Stimulated activated CD8-positive, alpha-beta memory T cell treated with anti-CD3 and anti-CD28 coated beads, Interleukin-7, amount 100 ng/mL, for 1 hour (primary cell): Measurements from ENCODE around the gene SPDYE1.
"Not testable (repeated sequence)": the region's sequence is repeated elsewhere in the genome, so short reads cannot be mapped to it uniquely, and the experiment has no call there.

ENCODE experiments used
- DNase-seq, 2 donors: peaks; one replicate each; pipeline ENCODE4 v3.0.0-alpha.2; 2020; ENCODE audit warnings: low read depth in 2 of 2

SPDYE1 gene

GRCh38 chr7:43992896-43993295, 4.8 kb upstream of the SPDYE1 start:
- DNase-seq: not testable (repeated sequence)

- not testable (repeated sequence) for DNase-seq
These were observed 3.0 kb upstream of the SPDYE1 start for GRCh38 chr7:43994681-43995080.

GRCh38 chr7:44012081-44012480, 14.4 kb downstream of the SPDYE1 start:
- not testable (repeated sequence) for DNase-seq

- DNase-seq: not testable (repeated sequence)
These were observed 17.4 kb downstream of the SPDYE1 start for GRCh38 chr7:44015090-44015489.

GRCh38 chr7:44018857-44019807, 21.4 kb downstream of the SPDYE1 start:
- peak; percentile 98 to 99 for DNase-seq

- DNase-seq: not testable (repeated sequence)
These were observed 22.1 kb downstream of the SPDYE1 start for GRCh38 chr7:44019825-44020224.

GRCh38 chr7:44022069-44022468, 24.4 kb downstream of the SPDYE1 start:
- DNase-seq: not testable (repeated sequence)

- DNase-seq: not testable (repeated sequence)
These were observed 25.2 kb downstream of the SPDYE1 start for GRCh38 chr7:44022796-44023467.

- DNase-seq: not testable (repeated sequence)
These were observed 31.7 kb downstream of the SPDYE1 start for GRCh38 chr7:44029433-44029832.

GRCh38 chr7:44030029-44030428, 32.3 kb downstream of the SPDYE1 start:
- DNase-seq: not testable (repeated sequence)

- not testable (repeated sequence) for DNase-seq
These were observed 33.6 kb downstream of the SPDYE1 start for GRCh38 chr7:44031319-44031718.

GRCh38 chr7:44032031-44032430, 34.3 kb downstream of the SPDYE1 start:
- not testable (repeated sequence) for DNase-seq

- DNase-seq: not testable (repeated sequence)
These were observed 36.5 kb downstream of the SPDYE1 start for GRCh38 chr7:44033971-44034844.

GRCh38 chr7:44036364-44036763, 38.7 kb downstream of the SPDYE1 start:
- not testable (repeated sequence) for DNase-seq

GRCh38 chr7:44037951-44038350, 40.3 kb downstream of the SPDYE1 start:
- DNase-seq: not testable (repeated sequence)

GRCh38 chr7:44038553-44038952, 40.9 kb downstream of the SPDYE1 start:
- DNase-seq: not testable (repeated sequence)

- DNase-seq: peak; percentile 42 to 55
These were observed 41.4 kb downstream of the SPDYE1 start for GRCh38 chr7:44038961-44039558.

- DNase-seq: not testable (repeated sequence)
These were observed 42.2 kb downstream of the SPDYE1 start for GRCh38 chr7:44039800-44040492.

- DNase-seq: peak; percentile 25 to 31
These were observed 42.8 kb downstream of the SPDYE1 start for GRCh38 chr7:44040493-44040891.

GRCh38 chr7:44042221-44042620, 44.5 kb downstream of the SPDYE1 start:
- no peak for DNase-seq

GRCh38 chr7:44043902-44044301, 46.2 kb downstream of the SPDYE1 start:
- DNase-seq: no peak
